ENCODE results near the gene RBM4.

GRCh38 chr11:66688561-66689534, 50.3 kb downstream of the RBM4 start:
- TF ChIP-seq EZH2phosphoT487 (IDR thresholded peaks at IDR 0.05; ENCODE audit: borderline replicate concordance, low read length) (no peak), CTCF (IDR thresholded peaks at IDR 0.05; ENCODE audit: low read depth, low read length, poor library complexity, severe bottlenecking) (no peak)
